CD14-positive monocyte (primary cell): ENCODE data around the gene MPDU1. TPM values are rescaled to one million over a fixed set of nuclear protein-coding genes. Genes with fewer than 3 reads are reported as not detected.
A peak's percentile ranks its signal among the peaks of the same experiment; 100 is the strongest.

ENCODE experiments used
- DNase-seq, 3 donors: peaks; one replicate each; pipeline ENCODE4 v3.0.0-alpha.2; 2011 to 2022
- H2AFZ ChIP-seq: 2 replicates; pipeline ENCODE4 v1.6.0; 2012; ENCODE audit warnings: mild to moderate bottlenecking, low read depth, low read length, inconsistent platforms; ENCODE audit not compliant: insufficient read depth, poor library complexity, severe bottlenecking
- H3K27ac ChIP-seq, 2 donors: 1 replicate in 1 of 2; 2 replicates in 1 of 2; pipeline ENCODE4 v1.5.1; 2012 to 2013; ENCODE audit warnings: low read length in 2 of 2, control low read depth in 1 of 2, inconsistent platforms in 1 of 2, low read depth in 1 of 2, mild to moderate bottlenecking in 1 of 2
- H3K27me3 ChIP-seq, 2 donors: one replicate each; pipeline versions ENCODE4 v1.6.0 to v1.6.1; 2011 to 2013; ENCODE audit warnings: low read length in 2 of 2; ENCODE audit not compliant: control insufficient read depth in 2 of 2, insufficient read depth in 2 of 2
- H3K36me3 ChIP-seq, 2 donors: replicated peaks in 1 of 2; 1 replicate in 1 of 2; 2 replicates in 1 of 2; pipeline versions ENCODE4 v1.5.1 to v1.6.1; 2012 to 2013; ENCODE audit warnings: low read length in 2 of 2, control low read depth in 1 of 2, inconsistent platforms in 1 of 2, mild to moderate bottlenecking in 1 of 2; ENCODE audit not compliant: insufficient read depth in 2 of 2, control insufficient read depth in 1 of 2
- H3K4me1 ChIP-seq, 2 donors: 1 replicate in 1 of 2; 2 replicates in 1 of 2; pipeline versions ENCODE4 v1.5.1 to v1.6.1; 2012 to 2013; ENCODE audit warnings: low read length in 2 of 2, control low read depth in 1 of 2, inconsistent platforms in 1 of 2, mild to moderate bottlenecking in 1 of 2, moderate library complexity in 1 of 2; ENCODE audit not compliant: insufficient read depth in 2 of 2, control insufficient read depth in 1 of 2
- H3K4me2 ChIP-seq: replicated peaks from 2 replicates; pipeline ENCODE3; 2012; ENCODE audit warnings: low read length, moderate library complexity, mild to moderate bottlenecking; ENCODE audit not compliant: poor library complexity, severe bottlenecking; ENCODE audit errors: extremely low read depth
- H3K4me3 ChIP-seq, 3 experiments: fragments of 200-600 bp in 1 of 3; sonication (generic) in 1 of 3; replicated peaks in 1 of 3; 1 replicate in 2 of 3; 2 replicates in 1 of 3; pipeline ENCODE4 v1.5.1; 2011 to 2013; ENCODE audit warnings: low read length in 3 of 3, mild to moderate bottlenecking in 3 of 3, control low read depth in 2 of 3, low read depth in 2 of 3, inconsistent platforms in 1 of 3, moderate library complexity in 1 of 3
- H3K79me2 ChIP-seq: 2 replicates; pipeline ENCODE4 v1.6.0; 2012; ENCODE audit warnings: mild to moderate bottlenecking, control low read depth, inconsistent platforms, low read length, moderate library complexity; ENCODE audit not compliant: insufficient read depth
- H3K9ac ChIP-seq: 2 replicates; pipeline ENCODE4 v1.6.0; 2017; ENCODE audit warnings: low read length, mild to moderate bottlenecking; ENCODE audit not compliant: insufficient read depth, poor library complexity, severe bottlenecking
- H3K9me3 ChIP-seq, 2 donors: replicated peaks in 1 of 2; 1 replicate in 1 of 2; 2 replicates in 1 of 2; pipeline versions ENCODE4 v1.5.1 to v1.6.1; 2012 to 2013; ENCODE audit warnings: low read length in 2 of 2, control low read depth in 1 of 2; ENCODE audit not compliant: control insufficient read depth in 1 of 2, insufficient read depth in 1 of 2
- H4K20me1 ChIP-seq: 2 replicates; pipeline ENCODE4 v1.6.0; 2012; ENCODE audit warnings: mild to moderate bottlenecking, low read length, control low read depth, moderate library complexity; ENCODE audit not compliant: insufficient read depth
- H3K27ac Mint-ChIP-seq, 7 donors: one replicate each; pipeline ENCODE4 v1.8.0; 2020; ENCODE audit warnings: mild to moderate bottlenecking in 7 of 7, mixed read lengths in 7 of 7, moderate library complexity in 6 of 7, inconsistent platforms in 2 of 7
- H3K27me3 Mint-ChIP-seq, 3 donors: one replicate each; pipeline ENCODE4 v1.8.0; 2021 to 2022; ENCODE audit warnings: low read depth in 3 of 3, mild to moderate bottlenecking in 3 of 3, mixed read lengths in 3 of 3, moderate library complexity in 3 of 3, inconsistent platforms in 1 of 3
- H3K36me3 Mint-ChIP-seq, 2 donors: one replicate each; pipeline ENCODE4 v1.8.0; 2020; ENCODE audit warnings: mixed read lengths in 2 of 2, inconsistent platforms in 1 of 2, mild to moderate bottlenecking in 1 of 2
- H3K4me1 Mint-ChIP-seq: one replicate; pipeline ENCODE4 v1.8.0; 2020; ENCODE audit warnings: mild to moderate bottlenecking, mixed read lengths
- H3K4me3 Mint-ChIP-seq, 2 donors: one replicate each; pipeline ENCODE4 v1.8.0; 2020; ENCODE audit warnings: mild to moderate bottlenecking in 2 of 2, mixed read lengths in 2 of 2, moderate library complexity in 1 of 2
- H3K9me3 Mint-ChIP-seq, 7 donors: one replicate each; pipeline ENCODE4 v1.8.0; 2020 to 2022; ENCODE audit warnings: mixed read lengths in 7 of 7, mild to moderate bottlenecking in 6 of 7, moderate library complexity in 6 of 7, inconsistent platforms in 2 of 7
- WGBS: methylation state at CpG from one replicate; pipeline ENCODE4 v1.1.5; 2013; ENCODE audit warnings: missing lambda C conversion rate; ENCODE audit not compliant: insufficient coverage; 5-methylcytosine and 5-hydroxymethylcytosine counted together
- intact Hi-C, 2 donors: fragments of 100-400 bp; cut with micrococcal nuclease; formaldehyde crosslinking; loops; one replicate each; pipeline versions ENCODE4 v1.15.0 to v1.15.1; 2023
- polyA plus RNA-seq, 3 donors: library from polyadenylated mRNA; depleted of rRNA in 1 of 3; unstranded in 2 of 3; stranded (reverse) in 1 of 3; fragments of 300-500 nt in 2 of 3; fragments of >200 nt in 1 of 3; fragmentation: Illumina TruSeq in 2 of 3; gene quantifications; 1 replicate in 2 of 3; 2 replicates in 1 of 3; pipeline ENCODE4 v1.2.3, GENCODE V29; 2012 to 2021
- TF ChIP-seq, protein P1 (sequence below): fragments of 200-600 bp; IDR thresholded peaks from one replicate; pipeline ENCODE4 v1.8.0; 2022; ENCODE audit warnings: antibody characterized with exemption, mild to moderate bottlenecking

The MPDU1 gene
- polyA plus RNA-seq, 3 donors, result 100 to 107 (median 103) TPM

DNA sequence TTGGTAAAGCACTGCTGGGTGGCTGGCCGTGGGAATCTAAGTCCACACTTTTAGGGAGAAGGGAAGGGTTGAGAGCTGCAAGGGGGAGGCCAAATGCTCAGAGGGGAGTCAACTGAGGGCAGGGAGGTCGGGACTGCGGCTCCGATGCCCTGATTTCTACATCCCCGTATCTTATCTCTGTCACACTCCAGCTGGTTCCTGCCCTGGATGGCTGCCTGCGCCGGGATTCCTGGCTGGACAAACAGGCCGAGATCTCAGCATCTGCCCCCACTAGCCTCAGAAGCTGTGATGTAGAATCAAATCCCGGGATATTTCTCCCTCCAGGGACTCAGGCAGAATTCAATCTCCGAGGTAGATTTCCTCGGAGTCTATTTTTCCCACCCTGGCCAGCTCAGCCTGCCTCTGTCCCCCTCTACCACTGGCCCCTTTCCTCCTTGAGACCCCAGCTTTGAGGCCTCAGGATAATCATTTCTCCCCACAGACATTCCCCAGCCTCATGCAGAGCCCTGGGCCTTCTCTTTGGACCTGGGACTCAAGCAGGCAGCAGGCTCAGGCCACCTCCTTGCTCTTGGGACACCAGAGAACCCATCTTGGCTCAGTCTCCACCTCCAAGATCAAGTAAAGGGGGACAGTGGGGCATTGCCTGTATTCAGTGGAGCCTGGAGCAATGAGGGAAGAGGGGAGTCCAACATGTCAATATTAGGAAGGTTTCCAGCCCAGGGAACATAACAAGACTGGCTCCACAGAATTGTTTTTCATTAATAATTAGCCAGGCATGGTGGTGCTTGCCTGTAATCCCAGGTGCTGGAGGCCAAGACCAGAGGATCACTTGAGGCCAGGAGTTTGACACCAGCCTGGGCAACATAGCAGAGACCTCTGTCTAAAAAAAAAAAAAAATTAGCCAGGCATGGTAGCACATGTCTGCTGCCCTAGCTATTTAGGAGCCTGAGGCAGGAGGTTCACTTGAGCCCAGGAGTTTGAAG is 48.0 kb downstream of the MPDU1 start:
- 98% methylated on average over 8 of the region's 11 CpGs for WGBS
- peaks cover 9% of the 10 kb centered on the region for H3K79me2 ChIP-seq
- H4K20me1 ChIP-seq, result no peaks in the 10 kb centered on the region
- Mint-ChIP-seq H3K36me3 (no peaks in the 10 kb centered on the region), H3K27ac (peak overlapping the region in 2 of 7 donors; percentile 73 to 87), H3K4me3 (no peak overlapping the region), H3K27me3 (peaks cover 1 to 6% (median 3%) of the 10 kb centered on the region in 3 donors), H3K4me1 (peaks cover 13% of the 10 kb centered on the region), H3K9me3 (peaks cover 0 to 3% (median 0%) of the 10 kb centered on the region in 7 donors)
- no peaks in the 10 kb centered on the region for H3K36me3 ChIP-seq
- H3K4me2 ChIP-seq, result no peak overlapping the region
- intact Hi-C loops, result no loop called here
- TF ChIP-seq, protein P1, sequence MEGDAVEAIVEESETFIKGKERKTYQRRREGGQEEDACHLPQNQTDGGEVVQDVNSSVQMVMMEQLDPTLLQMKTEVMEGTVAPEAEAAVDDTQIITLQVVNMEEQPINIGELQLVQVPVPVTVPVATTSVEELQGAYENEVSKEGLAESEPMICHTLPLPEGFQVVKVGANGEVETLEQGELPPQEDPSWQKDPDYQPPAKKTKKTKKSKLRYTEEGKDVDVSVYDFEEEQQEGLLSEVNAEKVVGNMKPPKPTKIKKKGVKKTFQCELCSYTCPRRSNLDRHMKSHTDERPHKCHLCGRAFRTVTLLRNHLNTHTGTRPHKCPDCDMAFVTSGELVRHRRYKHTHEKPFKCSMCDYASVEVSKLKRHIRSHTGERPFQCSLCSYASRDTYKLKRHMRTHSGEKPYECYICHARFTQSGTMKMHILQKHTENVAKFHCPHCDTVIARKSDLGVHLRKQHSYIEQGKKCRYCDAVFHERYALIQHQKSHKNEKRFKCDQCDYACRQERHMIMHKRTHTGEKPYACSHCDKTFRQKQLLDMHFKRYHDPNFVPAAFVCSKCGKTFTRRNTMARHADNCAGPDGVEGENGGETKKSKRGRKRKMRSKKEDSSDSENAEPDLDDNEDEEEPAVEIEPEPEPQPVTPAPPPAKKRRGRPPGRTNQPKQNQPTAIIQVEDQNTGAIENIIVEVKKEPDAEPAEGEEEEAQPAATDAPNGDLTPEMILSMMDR, result no peak
- no peak overlapping the region for H3K9ac ChIP-seq
- no peak overlapping the region for H3K4me3 ChIP-seq
- DNase-seq, result no peak
- H2AFZ ChIP-seq, result no peak overlapping the region
- H3K9me3 ChIP-seq, result no peaks in the 10 kb centered on the region
- H3K27ac ChIP-seq, result no peak overlapping the region
- H3K27me3 ChIP-seq, result no peaks in the 10 kb centered on the region
- H3K4me1 ChIP-seq, result peaks cover 9 to 13% of the 10 kb centered on the region in 2 donors

DNA sequence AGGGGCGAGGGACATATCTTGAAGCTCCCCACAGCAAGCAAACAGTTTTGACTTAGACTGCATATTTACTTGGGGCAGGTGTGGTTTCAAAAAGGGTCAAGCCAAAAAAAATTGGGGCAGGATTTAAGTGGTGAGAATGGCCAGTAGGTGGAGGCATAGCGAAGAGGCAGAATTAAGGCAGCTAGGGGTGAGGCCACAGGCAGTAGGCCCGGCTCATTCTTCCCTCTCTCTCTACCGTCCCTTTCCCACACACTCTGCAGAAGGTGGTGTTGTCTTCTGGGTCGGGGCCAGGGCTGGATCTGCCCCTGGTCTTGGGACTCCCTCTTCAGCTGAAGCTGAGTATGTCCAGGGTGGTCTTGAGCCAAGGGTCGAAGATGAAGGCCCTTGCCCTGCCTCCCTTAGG is 48.8 kb downstream of the MPDU1 start:
- TF ChIP-seq, protein P1, result peak; percentile 75
- Histone ChIP-seq H3K27me3 (no peaks in the 10 kb centered on the region), H3K9me3 (no peaks in the 10 kb centered on the region), H3K9ac (no peak overlapping the region), H3K4me3 (no peak overlapping the region), H3K27ac (no peak overlapping the region), H3K79me2 (peaks cover 1% of the 10 kb centered on the region), H2AFZ (peak overlapping the region; percentile 63), H3K4me2 (no peak overlapping the region), H4K20me1 (no peaks in the 10 kb centered on the region), H3K36me3 (no peaks in the 10 kb centered on the region), H3K4me1 (peaks cover 4 to 8% of the 10 kb centered on the region in 2 donors)
- no peak overlapping the region for H3K4me3 Mint-ChIP-seq
- peaks cover 1 to 6% (median 3%) of the 10 kb centered on the region in 3 donors for H3K27me3 Mint-ChIP-seq
- peak; percentile 62 to 67 (median 63) for DNase-seq
- H3K4me1 Mint-ChIP-seq, result peaks cover 10% of the 10 kb centered on the region
- 57% methylated on average over 2 of the region's 6 CpGs for WGBS
- intact Hi-C loops, result no loop called here
- peaks cover 0 to 3% (median 0%) of the 10 kb centered on the region in 7 donors for H3K9me3 Mint-ChIP-seq
- H3K27ac Mint-ChIP-seq, result peak overlapping the region in 1 of 7 donors; percentile 46
- no peaks in the 10 kb centered on the region for H3K36me3 Mint-ChIP-seq
